Right hindlimb (tissue), 1 donor: Measurements from ENCODE around the gene MTFR1L.

Source experiments
- DNase-seq: peaks from one replicate; pipeline ENCODE4 v3.0.0-alpha.2; 2018

MTFR1L gene

DNA sequence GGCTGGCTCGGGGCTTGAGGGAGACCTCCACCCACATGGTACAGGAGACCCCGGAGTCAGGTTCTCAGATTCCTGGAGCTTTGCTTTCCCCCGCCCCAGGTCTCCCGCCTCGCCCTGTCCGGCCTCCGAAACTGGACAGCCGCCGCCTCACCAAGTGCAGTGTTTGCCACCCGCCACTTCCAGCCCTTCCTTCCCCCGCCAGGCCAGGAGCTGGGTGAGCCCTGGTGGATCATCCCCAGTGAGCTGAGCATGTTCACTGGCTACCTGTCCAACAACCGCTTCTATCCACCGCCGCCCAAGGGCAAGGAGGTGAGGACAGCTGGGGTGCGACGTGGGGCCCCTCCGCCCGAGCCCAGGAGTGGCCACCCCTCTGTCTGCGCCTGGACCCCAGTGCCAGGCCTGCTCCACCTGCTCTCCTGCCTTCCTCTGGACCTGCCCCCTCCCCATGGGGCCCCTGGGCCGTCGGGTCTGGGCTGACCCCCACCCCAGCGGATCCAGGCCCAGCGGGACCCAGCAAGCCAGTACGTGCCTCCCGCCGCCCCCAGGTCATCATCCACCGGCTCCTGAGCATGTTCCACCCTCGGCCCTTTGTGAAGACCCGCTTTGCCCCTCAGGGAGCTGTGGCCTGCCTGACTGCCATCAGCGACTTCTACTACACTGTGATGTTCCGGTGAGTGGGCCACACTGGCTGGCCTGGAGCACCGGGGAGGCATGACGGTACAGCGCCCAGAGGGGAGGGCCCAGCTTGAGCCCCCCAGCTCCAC lies 11.1 kb upstream of the MTFR1L start:
- DNase-seq: no peak

DNA sequence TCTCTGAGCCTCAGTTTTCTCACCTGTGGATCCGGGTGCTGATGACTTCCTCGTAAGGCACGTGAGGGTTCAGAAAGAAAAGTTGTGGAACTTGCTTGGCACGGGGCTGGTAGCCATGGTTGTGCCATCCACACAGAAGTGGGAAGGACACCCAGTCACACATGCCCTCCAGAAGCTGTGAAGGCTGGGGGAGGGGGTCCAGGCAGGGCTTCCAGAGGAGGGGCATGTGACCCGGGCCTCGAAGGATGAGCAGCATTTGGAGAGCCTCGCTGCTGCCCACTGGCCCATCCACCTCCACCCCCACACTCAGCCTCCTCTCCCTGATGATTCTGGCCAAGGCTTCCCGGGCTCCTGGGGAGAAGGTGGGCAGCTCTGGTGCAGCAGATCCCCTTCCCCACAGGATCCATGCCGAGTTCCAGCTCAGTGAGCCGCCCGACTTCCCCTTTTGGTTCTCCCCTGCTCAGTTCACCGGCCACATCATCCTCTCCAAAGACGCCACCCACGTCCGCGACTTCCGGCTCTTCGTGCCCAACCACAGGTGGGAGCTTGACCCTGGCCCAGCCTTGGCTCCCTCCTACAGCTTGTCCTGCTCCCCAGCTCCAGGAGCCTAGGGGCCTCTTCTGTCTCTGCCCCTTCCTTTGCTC lies 10.3 kb upstream of the MTFR1L start:
- DNase-seq: no peak

DNA sequence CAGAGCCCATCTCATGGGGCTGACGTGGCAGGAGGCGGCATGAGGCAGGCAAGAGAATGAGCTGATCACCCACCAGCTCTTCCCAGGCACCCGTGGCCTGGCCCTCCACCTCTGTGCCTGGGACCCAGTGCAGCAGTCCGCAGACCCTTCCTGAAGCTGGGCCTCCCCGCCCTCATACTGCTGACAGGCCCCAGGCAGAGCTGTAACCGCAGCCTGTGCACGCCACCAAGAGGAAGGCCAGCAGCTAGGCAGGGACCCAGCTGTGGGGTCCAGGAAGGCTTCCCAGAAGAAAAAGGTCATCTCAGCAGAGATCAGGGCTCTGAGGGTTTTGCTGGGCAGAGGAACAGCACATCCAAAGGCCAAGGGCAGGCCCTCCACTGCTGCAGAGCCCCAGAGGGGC lies 9.8 kb upstream of the MTFR1L start:
- no peak for DNase-seq

DNA sequence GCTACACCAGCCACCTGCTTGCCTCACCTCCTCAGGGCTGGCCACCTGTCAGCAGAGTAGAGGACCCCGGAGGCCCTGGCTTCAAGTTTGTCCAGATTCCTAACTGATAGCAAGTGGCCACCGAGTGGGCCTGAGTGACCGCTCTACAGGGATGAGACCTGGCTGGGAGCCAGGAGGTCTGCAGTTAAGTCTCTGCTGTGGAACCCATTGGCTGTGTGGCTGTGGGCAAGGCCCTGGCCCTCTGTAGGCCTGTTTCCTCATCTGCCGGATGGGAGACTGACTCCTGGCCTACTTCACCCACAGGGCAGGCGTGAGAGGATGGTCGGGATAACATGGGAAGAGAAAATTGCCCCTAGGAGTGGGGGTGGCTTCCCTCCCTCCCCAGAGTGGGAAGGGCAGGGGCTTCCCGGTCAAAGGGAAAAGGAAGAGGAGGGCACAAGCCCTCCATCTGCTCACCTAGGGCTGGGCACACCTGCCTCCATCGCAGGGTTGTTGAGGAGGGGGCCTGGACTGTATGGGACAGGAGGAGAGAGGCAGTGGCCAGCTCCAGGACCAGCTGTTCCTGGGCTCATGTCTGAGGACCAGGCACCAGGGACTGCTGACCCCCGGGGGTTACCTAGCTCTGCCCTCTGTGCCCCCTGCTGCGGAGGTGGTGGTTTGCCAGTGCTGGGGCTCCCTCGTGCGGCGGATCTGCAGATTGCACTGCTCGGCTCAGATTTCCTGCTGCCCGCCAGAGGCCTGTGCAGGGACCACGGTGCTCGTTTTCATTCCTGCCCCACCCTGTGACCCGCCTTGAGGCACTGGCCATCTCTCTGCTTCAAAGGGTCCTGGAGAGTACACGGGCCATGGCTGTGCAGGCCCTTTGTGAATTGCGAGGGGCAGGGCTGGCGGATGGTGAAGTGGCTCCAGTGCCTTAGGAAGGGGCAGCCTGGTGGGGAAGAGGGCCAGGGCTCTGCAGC lies 9.1 kb upstream of the MTFR1L start:
- peak; percentile 72 for DNase-seq

DNA sequence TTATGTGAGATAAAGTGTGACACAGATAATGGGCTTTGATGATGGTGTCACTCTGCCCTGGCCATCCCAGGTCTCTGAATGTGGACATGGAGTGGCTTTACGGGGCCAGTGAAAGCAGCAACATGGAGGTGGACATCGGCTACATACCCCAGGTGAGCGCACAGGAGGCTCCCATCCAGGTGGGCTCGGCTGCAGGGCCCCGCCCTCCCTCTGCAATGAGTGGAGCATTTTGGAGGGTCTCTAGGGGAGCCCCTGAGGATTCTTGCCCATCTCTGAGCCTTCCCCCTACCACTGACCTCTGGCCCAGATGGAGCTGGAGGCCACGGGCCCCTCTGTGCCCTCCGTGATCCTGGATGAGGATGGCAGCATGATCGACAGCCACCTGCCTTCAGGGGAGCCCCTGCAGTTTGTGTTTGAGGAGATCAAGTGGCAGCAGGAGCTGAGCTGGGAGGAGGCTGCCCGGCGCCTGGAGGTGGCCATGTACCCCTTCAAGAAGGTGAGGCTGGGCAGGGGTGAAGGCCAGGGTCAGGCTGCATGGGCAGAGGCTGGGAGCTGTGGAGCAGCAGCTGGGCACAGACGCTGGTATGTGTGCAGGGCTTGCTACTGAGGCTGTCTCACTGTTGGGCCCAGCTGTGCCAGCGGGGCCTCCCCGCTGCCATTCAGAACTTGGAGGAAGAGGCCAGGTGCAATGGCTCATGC lies 8.2 kb upstream of the MTFR1L start:
- no peak for DNase-seq

DNA sequence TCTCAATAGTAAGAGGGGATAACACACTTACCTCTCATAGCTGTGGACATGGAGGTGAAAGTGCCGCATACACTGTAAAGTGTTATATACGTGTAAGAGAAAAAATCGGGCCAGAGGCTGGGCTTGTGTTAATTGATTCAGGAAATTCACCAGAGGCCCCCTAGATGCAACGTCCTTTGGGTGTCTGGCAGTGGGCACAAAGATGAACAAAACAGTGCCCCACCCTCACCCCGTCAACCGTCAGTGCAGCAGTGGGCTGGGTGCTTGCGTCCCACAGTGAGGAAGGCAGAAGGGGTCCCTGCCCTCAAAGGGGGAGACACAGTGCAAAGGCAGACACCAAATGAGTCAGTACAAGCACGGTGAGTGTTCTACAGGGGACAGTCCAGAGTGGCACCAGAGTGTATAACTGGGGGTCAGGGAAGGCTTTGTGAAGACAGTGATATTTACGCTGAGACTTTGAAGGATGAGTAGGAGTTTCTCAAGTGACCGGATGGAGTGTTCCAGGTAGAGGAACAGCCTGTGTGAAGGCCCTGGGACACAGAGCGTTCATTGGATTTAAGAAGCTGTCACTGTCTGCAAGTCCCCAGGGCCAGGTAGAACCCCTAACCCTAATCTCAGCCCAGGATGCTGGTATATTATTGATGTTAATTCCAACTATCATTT lies 6.6 kb upstream of the MTFR1L start:
- DNase-seq: no peak

DNA sequence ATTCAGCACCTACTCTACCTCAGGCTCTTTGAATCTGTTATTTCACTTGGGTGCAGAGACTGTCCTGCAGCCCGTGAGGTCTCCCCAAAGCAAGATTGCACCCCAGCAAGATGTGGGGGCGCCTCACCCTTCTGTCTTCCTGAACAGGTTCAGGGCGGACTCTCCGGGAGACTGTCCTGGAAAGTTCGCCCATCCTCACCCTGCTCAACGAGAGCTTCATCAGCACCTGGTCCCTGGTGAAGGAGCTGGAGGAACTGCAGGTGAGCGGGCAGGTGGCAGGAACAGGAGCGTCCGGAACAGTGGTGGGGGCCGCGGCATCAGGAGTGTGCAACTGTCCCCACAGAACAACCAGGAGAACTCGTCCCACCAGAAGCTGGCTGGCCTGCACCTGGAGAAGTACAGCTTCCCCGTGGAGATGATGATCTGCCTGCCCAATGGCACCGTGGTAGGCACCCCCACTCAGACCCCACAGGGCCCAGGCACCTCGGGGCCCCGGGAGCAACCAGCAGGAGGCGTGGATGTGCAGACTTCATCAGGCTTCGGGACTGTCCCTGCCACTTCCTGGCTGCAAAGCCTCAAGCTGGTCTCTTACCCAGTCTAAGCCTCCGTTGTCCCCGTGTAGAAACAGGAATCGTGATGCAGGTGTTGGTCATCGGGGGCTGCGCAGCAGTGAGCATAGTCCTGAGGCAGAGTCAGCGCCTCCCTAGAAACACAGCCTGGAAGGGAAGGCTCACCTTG lies 5.9 kb upstream of the MTFR1L start:
- no peak for DNase-seq

DNA sequence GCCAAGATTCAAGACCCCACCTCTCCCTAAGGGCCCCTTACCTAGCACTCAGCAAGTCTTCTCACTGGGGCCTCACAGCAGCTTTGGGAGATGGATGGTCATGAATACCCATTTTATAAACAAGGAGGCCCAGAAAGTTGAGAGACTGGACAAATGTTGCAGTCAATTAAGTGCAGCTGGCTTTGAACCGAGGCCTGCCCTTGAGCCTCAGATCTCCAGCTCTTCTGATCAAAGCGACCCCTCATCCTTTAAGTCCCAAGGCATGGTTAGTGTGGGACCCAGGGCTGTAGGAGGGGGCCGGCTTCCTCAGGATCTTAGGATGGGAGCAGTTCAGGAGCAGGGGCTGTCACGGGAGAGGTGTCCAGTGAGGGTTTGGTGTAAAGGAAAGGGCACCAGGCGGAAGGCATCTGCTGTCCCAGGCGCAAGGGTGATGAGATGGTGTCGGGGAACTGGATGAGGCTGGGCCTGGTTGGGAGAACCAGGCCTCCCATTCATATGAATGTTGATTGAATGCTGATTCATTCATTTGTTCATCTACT lies 5.1 kb upstream of the MTFR1L start:
- DNase-seq: no peak

DNA sequence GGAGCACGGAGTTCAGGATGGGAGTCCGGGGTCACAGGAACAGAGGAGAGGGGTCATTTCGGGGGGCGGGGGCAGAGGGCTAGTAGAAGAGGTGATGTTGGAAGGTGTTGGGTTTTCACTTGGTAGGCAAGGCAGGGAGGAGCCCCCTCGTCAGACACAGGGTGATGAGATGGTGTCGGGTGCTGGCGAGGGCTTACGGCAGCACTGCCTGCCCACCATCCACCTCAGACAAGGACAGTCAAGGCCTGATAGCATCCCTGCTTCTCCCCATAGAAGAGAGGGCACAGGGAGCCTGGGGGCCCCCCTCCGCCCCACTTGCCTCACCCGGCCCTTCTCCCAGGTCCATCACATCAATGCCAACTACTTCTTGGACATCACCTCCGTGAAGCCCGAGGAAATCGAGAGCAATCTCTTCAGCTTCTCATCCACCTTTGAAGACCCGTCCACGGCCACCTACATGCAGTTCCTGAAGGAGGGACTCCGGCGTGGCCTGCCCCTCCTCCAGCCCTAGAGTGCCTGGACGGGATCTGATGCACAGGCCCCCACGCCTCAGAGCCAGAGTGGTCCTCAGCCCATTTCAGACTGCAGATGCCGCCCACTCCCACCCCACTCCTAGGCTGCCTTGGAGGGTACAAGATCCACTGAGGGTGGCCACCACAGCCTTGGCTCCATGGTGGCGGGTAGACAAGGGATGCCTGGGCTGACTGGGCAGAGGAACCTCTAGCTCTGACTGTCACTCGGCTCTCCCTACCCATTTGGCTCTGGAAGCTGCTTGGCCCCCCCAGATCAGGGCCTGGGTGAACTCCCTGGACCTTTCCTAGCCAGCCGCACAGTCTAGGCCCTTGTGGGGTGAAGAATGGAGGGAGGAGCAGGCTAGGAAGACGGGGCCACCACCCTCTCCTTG lies 4.3 kb upstream of the MTFR1L start:
- DNase-seq: no peak

DNA sequence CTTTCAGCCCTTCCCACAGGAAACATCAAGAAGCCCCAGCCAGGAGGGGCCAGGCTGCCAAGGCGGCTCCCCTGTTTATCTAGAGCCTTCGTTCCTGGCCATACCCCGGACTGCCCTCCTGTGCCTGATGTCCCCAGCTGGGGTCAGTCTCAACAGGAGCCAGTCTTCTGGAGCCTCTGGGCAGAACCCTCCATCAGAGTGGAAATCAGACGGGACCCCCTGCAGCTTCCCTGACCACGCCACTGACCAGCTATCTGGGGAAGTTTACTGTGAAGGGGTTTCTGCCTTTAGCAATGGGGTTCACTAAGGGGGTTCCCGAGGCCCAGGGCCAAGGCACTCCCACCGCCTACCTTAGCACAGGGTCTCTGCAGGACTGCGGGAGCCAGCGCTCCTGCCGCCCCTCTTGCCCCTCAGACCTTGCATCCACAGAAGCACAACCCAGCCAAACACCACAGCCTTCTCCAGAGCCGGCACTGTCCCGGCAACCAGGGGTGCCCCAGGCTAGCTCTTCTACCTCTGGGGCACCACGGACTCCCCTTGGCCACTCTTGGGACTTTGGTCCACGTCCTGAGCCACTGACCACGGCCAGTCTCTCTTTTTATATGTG lies 3.5 kb upstream of the MTFR1L start:
- no peak for DNase-seq

DNA sequence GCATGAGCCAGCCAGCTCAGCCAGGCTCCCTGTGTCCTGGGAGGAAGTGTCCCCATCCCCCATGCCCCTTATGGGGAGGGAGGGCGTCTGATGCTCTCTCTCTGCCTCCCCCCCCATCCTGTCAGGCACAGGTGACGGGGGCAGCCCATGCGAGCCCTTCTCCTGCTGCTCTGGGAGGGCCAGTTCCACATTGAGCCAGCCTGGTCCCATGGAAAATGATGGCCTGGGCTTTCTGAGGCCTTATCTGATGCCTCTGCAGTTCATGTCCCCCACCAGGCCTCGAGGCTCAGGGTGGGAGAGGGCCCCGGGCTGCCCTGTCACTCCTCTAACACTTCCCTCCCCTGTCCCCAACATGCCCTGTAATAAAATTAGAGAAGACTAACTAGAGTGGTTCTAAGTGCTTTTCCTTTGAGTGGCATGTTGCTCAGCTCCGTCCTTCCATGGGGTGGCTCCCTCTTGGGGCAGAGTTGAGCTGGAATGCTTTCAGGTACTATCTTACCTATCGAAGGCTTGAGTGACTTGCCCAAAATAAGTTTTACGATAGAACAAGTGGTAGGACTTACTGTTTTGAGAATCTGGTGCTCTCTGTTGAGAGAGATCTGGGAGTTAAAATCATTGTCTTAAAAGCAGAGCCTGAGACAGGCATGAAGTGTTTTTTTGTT lies 1.8 kb upstream of the MTFR1L start:
- no peak for DNase-seq

DNA sequence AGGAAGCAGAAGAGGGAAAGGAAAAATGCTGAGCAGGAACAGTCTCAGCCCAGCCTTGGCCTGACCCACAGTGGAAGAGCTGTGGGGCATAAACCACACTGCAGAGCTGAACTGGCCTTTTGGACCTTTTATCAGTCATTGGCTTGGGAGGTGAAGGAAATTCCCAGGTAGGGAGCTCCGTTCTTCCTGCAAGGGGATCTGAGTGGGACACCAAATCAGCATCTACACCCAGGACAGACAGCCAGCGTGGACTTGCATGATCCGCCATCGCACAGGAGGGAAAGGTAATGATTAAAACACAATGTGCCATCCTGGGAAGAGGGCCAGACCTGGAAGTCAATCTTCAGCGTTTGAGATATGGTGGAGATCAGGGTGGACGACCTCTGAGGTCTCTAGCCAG lies 1.2 kb upstream of the MTFR1L start:
- no peak for DNase-seq

DNA sequence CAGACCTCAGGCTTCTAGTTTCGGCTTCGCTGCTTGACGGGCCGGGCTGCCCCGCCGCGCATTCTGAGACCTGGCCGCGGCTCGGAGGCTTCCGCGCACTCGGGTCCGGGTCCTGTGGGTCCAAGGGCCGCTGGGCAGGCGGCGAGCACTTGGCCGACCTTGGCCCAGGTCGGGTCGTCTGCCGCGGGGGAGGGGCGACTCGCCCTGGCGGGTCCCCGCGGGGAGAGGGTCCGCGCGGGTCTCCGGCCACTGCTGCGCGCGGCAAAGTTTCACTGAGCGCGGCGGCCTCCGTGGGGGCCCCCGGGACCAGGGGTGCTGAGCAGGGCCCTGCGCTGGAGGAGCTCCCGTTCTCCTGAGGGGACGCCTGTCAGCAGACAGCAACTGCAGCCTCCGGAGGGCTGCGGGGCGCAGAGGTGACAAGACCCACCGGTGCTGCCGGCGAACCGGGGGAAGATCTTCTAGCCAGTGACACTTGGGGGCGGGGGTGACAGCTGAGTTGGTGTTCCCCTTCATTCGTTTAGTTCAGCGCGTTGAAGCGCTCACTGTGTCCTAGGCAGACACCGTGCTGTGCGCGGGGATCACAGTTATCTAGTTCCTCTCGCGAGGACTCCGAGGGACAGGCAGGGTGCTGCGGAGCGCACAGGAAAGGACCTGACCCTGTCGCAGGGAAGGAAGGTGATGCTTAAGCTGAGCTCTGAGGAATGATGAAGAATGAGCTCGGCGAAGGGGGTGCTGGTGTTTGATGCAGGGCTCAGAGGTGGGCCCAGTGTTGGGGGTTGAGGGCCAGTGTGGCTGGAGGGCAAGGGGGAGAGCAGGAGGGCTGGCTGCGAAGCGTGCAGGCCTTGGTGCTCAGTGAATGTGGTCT lies 725 bp downstream of the MTFR1L start:
- peak; percentile 51 for DNase-seq

DNA sequence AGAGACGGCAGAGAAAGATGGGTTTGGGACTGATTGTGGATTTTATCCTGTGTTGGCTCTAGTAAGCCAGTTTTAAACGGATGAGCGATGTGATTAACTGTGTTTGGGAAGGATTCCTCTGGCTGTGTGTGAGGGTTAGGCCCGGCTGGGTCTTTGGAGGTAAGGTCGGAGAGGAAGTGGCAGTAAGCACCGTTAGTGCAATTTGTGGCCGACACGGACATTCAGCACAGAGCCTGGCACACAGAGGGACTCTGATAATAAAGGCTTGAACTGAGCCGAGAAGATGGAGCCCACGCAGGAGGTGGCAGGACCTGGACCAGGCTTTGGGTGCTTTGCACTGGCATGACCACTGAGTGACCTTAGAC lies 1.3 kb downstream of the MTFR1L start:
- DNase-seq: no peak

DNA sequence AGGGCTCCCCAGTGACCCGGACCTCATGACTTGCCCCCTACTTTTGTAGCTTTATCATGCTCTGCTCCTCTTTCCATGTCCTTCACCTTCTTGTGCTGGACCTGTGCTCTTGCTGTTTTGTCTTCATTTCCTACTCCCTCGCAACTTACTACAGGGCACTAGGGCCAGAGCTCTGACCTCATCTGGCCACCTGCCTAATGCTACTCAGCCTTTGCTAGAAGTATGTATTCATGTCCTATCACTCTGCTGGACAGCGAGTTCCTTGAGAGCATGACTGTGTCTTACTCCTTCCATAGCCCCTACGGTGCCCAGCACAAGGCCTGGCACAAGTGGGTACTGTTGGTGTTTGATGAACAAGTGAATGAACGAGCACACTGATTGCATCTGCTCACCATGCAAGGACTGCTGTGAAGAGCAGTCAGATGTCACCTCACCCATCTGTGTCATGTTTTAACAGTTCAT lies 1.9 kb downstream of the MTFR1L start:
- no peak for DNase-seq

DNA sequence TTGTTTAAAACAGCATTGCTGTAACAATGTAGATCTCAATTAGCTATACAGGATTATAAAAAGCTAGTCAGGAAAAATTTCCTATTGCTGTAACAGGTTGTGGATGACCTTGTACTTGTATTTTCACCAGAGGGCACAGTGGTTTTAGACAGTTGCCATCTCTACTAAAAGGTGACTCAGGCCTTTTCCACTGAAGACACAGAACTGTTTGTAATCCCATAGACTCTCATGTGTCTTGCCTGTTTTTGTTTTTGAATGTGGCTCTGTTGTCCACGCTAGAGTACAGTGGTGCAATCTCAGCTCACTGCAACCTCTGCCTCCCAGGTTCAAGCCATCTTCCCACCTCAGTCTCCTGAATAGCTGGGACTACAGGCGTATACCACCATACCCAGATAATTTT lies 5.9 kb downstream of the MTFR1L start:
- DNase-seq: no peak

DNA sequence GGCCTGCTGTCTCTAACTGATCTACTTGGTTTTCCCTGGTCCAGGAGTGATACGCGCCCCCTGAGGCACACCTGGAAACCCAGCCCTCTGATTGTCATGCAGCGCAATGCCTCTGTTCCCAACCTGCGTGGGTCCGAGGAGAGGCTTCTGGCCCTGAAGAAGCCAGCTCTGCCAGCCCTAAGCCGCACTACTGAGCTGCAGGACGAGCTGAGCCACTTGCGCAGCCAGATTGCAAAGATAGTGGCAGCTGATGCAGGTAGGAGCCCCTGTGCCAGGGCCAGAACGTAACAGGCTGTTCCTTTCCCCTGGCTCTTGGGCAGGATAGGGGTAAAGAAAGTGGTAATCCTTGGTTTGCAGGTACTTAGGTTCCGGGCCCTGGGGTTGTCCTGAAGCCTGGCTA lies 6.8 kb downstream of the MTFR1L start:
- no peak for DNase-seq

DNA sequence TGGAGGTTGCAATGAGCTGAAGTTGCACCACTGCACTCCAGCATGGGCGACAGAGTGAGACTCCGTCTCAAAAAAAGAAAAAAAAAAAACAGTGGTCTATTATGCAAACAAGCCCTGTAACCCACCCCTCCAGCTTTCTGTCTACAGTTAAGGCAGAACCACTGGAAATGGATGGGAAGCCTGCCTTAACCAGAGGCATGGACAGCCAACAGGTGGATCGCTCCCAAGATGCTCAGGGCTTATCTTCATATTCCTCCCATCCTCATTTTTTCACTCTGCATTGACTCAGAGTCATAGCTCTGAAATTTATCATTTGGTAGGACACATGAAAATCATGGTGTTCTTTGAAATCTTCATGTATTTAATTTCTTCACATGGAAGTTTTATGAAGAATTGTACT lies 8.7 kb downstream of the MTFR1L start:
- no peak for DNase-seq
